Natural killer cell (primary cell): Measurements from ENCODE around the gene CLSTN2. TPM values are rescaled to one million over a fixed set of nuclear protein-coding genes. Genes with fewer than 3 reads are reported as not detected.

Experiments used
- ATAC-seq, 3 donors: fragments of 150-1000 bp in 2 of 3; fragments of 200-7000 bp in 1 of 3; cut with Tn5 transposase; 1 replicate in 1 of 3; 2 replicates in 2 of 3; pipeline ENCODE4 v1.10.0; 2021; ENCODE audit warnings: mild to moderate bottlenecking in 2 of 3, moderate library complexity in 2 of 3
- DNase-seq, 2 donors: peaks; one replicate each; pipeline versions ENCODE4 v3.0.0 to v3.0.0-alpha.2; 2013 to 2021; ENCODE audit warnings: mixed read lengths in 1 of 2
- H3K27ac ChIP-seq: one replicate; pipeline ENCODE4 v1.5.1; 2013; ENCODE audit warnings: mild to moderate bottlenecking, low read length
- H3K27me3 ChIP-seq: one replicate; pipeline ENCODE4 v1.6.1; 2013; ENCODE audit warnings: low read length; ENCODE audit not compliant: control insufficient read depth, insufficient read depth
- H3K36me3 ChIP-seq: one replicate; pipeline ENCODE4 v1.6.1; 2013; ENCODE audit warnings: low read length; ENCODE audit not compliant: control insufficient read depth, insufficient read depth
- H3K4me1 ChIP-seq: one replicate; pipeline ENCODE4 v1.6.1; 2013; ENCODE audit warnings: low read length; ENCODE audit not compliant: control insufficient read depth, insufficient read depth
- H3K4me3 ChIP-seq: one replicate; pipeline ENCODE4 v1.5.1; 2013; ENCODE audit warnings: low read length
- H3K9me3 ChIP-seq: one replicate; pipeline ENCODE4 v1.6.1; 2013; ENCODE audit warnings: low read length; ENCODE audit not compliant: control insufficient read depth, insufficient read depth
- H3K27ac Mint-ChIP-seq, 2 donors: one replicate each; pipeline ENCODE4 v1.8.0; 2022; ENCODE audit warnings: mild to moderate bottlenecking in 2 of 2, mixed read lengths in 2 of 2, moderate library complexity in 1 of 2
- H3K27me3 Mint-ChIP-seq, 2 donors: one replicate each; pipeline ENCODE4 v1.8.0; 2022; ENCODE audit warnings: low read depth in 2 of 2, mixed read lengths in 2 of 2
- H3K36me3 Mint-ChIP-seq: one replicate; pipeline ENCODE4 v1.8.0; 2022; ENCODE audit warnings: mixed read lengths
- H3K4me1 Mint-ChIP-seq, 2 donors: one replicate each; pipeline ENCODE4 v1.8.0; 2022; ENCODE audit warnings: mixed read lengths in 2 of 2
- H3K4me3 Mint-ChIP-seq: one replicate; pipeline ENCODE4 v1.8.0; 2022; ENCODE audit warnings: mild to moderate bottlenecking, moderate library complexity, mixed read lengths
- H3K9me3 Mint-ChIP-seq, 2 donors: one replicate each; pipeline ENCODE4 v1.8.0; 2022; ENCODE audit warnings: mixed read lengths in 2 of 2
- CTCF ChIP-seq: fragments of 200-600 bp; IDR thresholded peaks from one replicate; pipeline ENCODE4 v1.8.0; 2022; ENCODE audit warnings: antibody characterized with exemption
- WGBS: methylation state at CpG from one replicate; pipeline ENCODE4 v1.1.7; 2013; ENCODE audit warnings: missing lambda C conversion rate; ENCODE audit not compliant: insufficient coverage; 5-methylcytosine and 5-hydroxymethylcytosine counted together
- intact Hi-C: fragments of 100-400 bp; cut with micrococcal nuclease; formaldehyde crosslinking; loops from one replicate; pipeline ENCODE4 v1.14.2; 2022
- total RNA-seq, 4 donors: library from RNA; stranded (reverse); fragments of 120-200 nt in 1 of 4; gene quantifications; one replicate each; pipeline versions ENCODE4 v1.2.3 to v1.2.4, GENCODE V29; 2013 to 2022

CLSTN2 gene
- total RNA-seq, 3 donors from 2014 or later (not counting 1 experiment from before 2014, with no cell fraction given): 0.05 TPM; not detected in 2

- H3K4me3 ChIP-seq: no peak overlapping the region
- no peaks in the 10 kb centered on the region for H3K4me1 ChIP-seq
- no peak for DNase-seq
- no peak for TF ChIP-seq CTCF
- H3K4me3 Mint-ChIP-seq: no peak overlapping the region
- H3K36me3 Mint-ChIP-seq: no peaks in the 10 kb centered on the region
- no peaks in the 10 kb centered on the region for H3K27me3 ChIP-seq
- no peaks in the 10 kb centered on the region for H3K9me3 ChIP-seq
- H3K27ac ChIP-seq: no peak overlapping the region
- no peak for ATAC-seq
- H3K27me3 Mint-ChIP-seq: peaks cover 0 to 3% of the 10 kb centered on the region in 2 donors
- no peaks in the 10 kb centered on the region for H3K4me1 Mint-ChIP-seq
- H3K36me3 ChIP-seq: no peaks in the 10 kb centered on the region
- H3K27ac Mint-ChIP-seq: no peak overlapping the region
- 67% methylated on average over 1 of the region's 3 CpGs for WGBS
- no peaks in the 10 kb centered on the region for H3K9me3 Mint-ChIP-seq
- intact Hi-C loops: no loop called here
These were observed 401.5 kb downstream of the CLSTN2 start for GRCh38 chr3:140336465-140336864.

GRCh38 chr3:140338916-140339315, 403.9 kb downstream of the CLSTN2 start:
- ATAC-seq: no peak
- intact Hi-C loops: no loop called here
- peaks cover 3% of the 10 kb centered on the region for H3K9me3 ChIP-seq
- H3K27me3 ChIP-seq: no peaks in the 10 kb centered on the region
- no peak for TF ChIP-seq CTCF
- no peak overlapping the region for H3K4me3 ChIP-seq
- peaks cover 0 to 1% of the 10 kb centered on the region in 2 donors for H3K27me3 Mint-ChIP-seq
- no peaks in the 10 kb centered on the region for H3K4me1 Mint-ChIP-seq
- H3K4me3 Mint-ChIP-seq: no peak overlapping the region
- no peak overlapping the region for H3K27ac ChIP-seq
- H3K36me3 ChIP-seq: no peaks in the 10 kb centered on the region
- WGBS: 86% methylated on average over 6 of the region's 6 CpGs
- no peaks in the 10 kb centered on the region for H3K36me3 Mint-ChIP-seq
- H3K9me3 Mint-ChIP-seq: no peaks in the 10 kb centered on the region
- DNase-seq: no peak
- no peaks in the 10 kb centered on the region for H3K4me1 ChIP-seq
- H3K27ac Mint-ChIP-seq: no peak overlapping the region

GRCh38 chr3:140341203-140341602, 406.2 kb downstream of the CLSTN2 start:
- H3K27ac Mint-ChIP-seq: no peak overlapping the region
- no peaks in the 10 kb centered on the region for H3K4me1 Mint-ChIP-seq
- peaks cover 0 to 10% of the 10 kb centered on the region in 2 donors for H3K27me3 Mint-ChIP-seq
- peaks cover 3% of the 10 kb centered on the region for H3K9me3 ChIP-seq
- H3K36me3 Mint-ChIP-seq: no peaks in the 10 kb centered on the region
- no peaks in the 10 kb centered on the region for H3K27me3 ChIP-seq
- no peak for TF ChIP-seq CTCF
- H3K4me3 ChIP-seq: no peak overlapping the region
- no peaks in the 10 kb centered on the region for H3K9me3 Mint-ChIP-seq
- no peaks in the 10 kb centered on the region for H3K4me1 ChIP-seq
- H3K4me3 Mint-ChIP-seq: no peak overlapping the region
- no peak overlapping the region for H3K27ac ChIP-seq
- H3K36me3 ChIP-seq: no peaks in the 10 kb centered on the region
- intact Hi-C loops: no loop called here
- ATAC-seq (no peak), DNase-seq (no peak)
- 50% methylated on average over 4 of the region's 5 CpGs for WGBS

GRCh38 chr3:140341817-140342403, 406.9 kb downstream of the CLSTN2 start:
- no peak overlapping the region for H3K4me3 ChIP-seq
- Mint-ChIP-seq H3K4me1 (no peaks in the 10 kb centered on the region), H3K27ac (no peak overlapping the region), H3K9me3 (no peaks in the 10 kb centered on the region), H3K27me3 (peaks cover 0 to 10% of the 10 kb centered on the region in 2 donors), H3K36me3 (no peaks in the 10 kb centered on the region), H3K4me3 (no peak overlapping the region)
- intact Hi-C loops: no loop called here
- ATAC-seq (no peak), DNase-seq (no peak)
- no peaks in the 10 kb centered on the region for H3K27me3 ChIP-seq
- 89% methylated on average over 5 of the region's 5 CpGs for WGBS
- no peak overlapping the region for H3K27ac ChIP-seq
- no peaks in the 10 kb centered on the region for H3K4me1 ChIP-seq
- H3K9me3 ChIP-seq: peaks cover 3% of the 10 kb centered on the region
- H3K36me3 ChIP-seq: no peaks in the 10 kb centered on the region
- TF ChIP-seq CTCF: no peak
